PC-9 (cell line): ENCODE measurements around the gene CCK.

Source experiments
- EZH2 ChIP-seq: fragments of 200-600 bp; sonication (generic); IDR thresholded peaks from 2 replicates; pipeline ENCODE4 v1.8.0; 2017; ENCODE audit warnings: antibody characterized with exemption, low read depth
- TF ChIP-seq, protein P1 (sequence below): fragments of 200-600 bp; sonication (generic); conservative IDR thresholded peaks from 2 replicates; pipeline ENCODE4 v1.6.1; 2017; ENCODE audit warnings: mixed run types, antibody characterized with exemption, mild to moderate bottlenecking, moderate library complexity

- no peak for TF ChIP-seq EZH2
- TF ChIP-seq, protein P1, sequence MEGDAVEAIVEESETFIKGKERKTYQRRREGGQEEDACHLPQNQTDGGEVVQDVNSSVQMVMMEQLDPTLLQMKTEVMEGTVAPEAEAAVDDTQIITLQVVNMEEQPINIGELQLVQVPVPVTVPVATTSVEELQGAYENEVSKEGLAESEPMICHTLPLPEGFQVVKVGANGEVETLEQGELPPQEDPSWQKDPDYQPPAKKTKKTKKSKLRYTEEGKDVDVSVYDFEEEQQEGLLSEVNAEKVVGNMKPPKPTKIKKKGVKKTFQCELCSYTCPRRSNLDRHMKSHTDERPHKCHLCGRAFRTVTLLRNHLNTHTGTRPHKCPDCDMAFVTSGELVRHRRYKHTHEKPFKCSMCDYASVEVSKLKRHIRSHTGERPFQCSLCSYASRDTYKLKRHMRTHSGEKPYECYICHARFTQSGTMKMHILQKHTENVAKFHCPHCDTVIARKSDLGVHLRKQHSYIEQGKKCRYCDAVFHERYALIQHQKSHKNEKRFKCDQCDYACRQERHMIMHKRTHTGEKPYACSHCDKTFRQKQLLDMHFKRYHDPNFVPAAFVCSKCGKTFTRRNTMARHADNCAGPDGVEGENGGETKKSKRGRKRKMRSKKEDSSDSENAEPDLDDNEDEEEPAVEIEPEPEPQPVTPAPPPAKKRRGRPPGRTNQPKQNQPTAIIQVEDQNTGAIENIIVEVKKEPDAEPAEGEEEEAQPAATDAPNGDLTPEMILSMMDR = no peak
Observed at GRCh38 chr3:42246091-42246490, 19.9 kb downstream of the CCK start.
